Esophagus squamous epithelium (tissue), 4 donors: ENCODE results near the gene KL.

Experiments used
- CTCF ChIP-seq, 6 experiments: fragments of 450-650 bp in 4 of 6; fragments of 200-600 bp in 2 of 6; sonication (generic) in 2 of 6; IDR thresholded peaks; one replicate each; pipeline ENCODE4 v1.5.1; 2016 to 2019; ENCODE audit warnings: antibody characterized with exemption in 6 of 6, mild to moderate bottlenecking in 4 of 6, moderate library complexity in 4 of 6
- POLR2A ChIP-seq, 4 donors: fragments of 450-650 bp; IDR thresholded peaks; one replicate each; pipeline ENCODE4 v1.6.1; 2017; ENCODE audit warnings: antibody characterized with exemption in 4 of 4, mild to moderate bottlenecking in 4 of 4, moderate library complexity in 3 of 4

DNA sequence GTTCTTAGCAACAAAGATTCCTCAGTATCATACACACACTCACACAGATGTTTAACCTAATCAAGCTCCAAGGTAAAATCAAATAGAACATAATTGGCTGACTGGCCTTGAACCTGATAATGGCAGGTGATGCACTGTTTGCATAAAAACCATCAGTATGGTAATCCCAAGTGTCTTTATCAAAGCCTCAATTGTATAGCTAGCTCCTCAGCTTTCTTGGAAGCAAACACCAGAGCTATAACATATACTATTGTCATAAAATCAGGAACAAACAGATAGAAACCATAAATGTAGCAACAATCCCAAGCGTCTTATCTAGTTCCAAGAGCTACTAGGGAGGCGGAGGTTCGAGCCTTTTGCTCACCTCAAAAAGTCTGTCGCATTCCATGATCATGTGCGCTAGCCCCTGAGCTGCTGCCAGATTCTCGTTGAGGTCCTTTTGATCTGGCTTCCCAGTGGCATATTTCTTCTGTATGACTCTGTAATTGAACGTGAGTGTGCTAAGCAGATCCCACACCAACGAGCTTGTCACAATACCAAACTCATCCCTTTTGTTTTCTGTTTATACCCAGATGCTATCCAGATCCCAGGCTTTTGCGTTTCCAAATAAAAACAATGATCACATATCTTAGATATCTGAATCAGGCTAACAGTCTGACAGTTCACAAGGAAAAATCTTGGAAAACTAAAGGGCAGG lies 95.3 kb downstream of the KL start:
- no peak for TF ChIP-seq CTCF (IDR thresholded peaks at IDR 0.05)
- no peak for TF ChIP-seq POLR2A (IDR thresholded peaks at IDR 0.05)
